A549 (cell line): ENCODE results near the gene IFRD1. TPM values are rescaled to one million over a fixed set of nuclear protein-coding genes. Genes with fewer than 3 reads are reported as not detected.
A peak's percentile ranks its signal among the peaks of the same experiment; 100 is the strongest.

Source experiments
- ATAC-seq, 2 experiments: fragments of 200-7000 bp in 1 of 2; fragments of >200 bp in 1 of 2; cut with Nextera tagmentation in 1 of 2; cut with Tn5 transposase in 1 of 2; 3 replicates each; pipeline versions ENCODE4 v1.8.0 to v1.9.1; 2018 to 2020; ENCODE audit warnings: mild to moderate bottlenecking in 1 of 2, moderate library complexity in 1 of 2
- CTCF ChIA-PET: fragments of 300-600 bp; sonication (Branson Sonifier 250); formaldehyde crosslinking; extraction: SDS; loops from one replicate; lab custom pipeline; 2021; ENCODE audit warnings: antibody characterized with exemption, inconsistent platforms; lab: Yijun Ruan, JAX
- POLR2A ChIA-PET: fragments of 350-600 bp; formaldehyde crosslinking; extraction: SDS; loops from one replicate; lab custom pipeline; 2021; ENCODE audit warnings: antibody characterized with exemption, inconsistent platforms; lab: Yijun Ruan, JAX
- DNase-seq, 2 experiments: peaks; one replicate each; pipeline versions ENCODE4 v3.0.0 to v3.0.0-alpha.2; 2011 to 2016; ENCODE audit warnings: low read depth in 1 of 2, low spot score in 1 of 2
- FAIRE-seq: peaks from 2 replicates; lab custom pipeline; 2011; peaks lifted over from hg19 to GRCh38; lab: Jason Lieb, UNC
- H3K27ac ChIP-seq, 2 experiments: fragments of >200 bp; sonication (Bioruptor Twin); formaldehyde crosslinking; 3 replicates each; pipeline ENCODE4 v1.5.1; 2016 to 2017
- H3K4me1 ChIP-seq: fragments of >200 bp; sonication (Bioruptor Twin); formaldehyde crosslinking; 3 replicates; pipeline ENCODE4 v1.6.1; 2016
- H3K4me2 ChIP-seq: fragments of >200 bp; sonication (Bioruptor Twin); formaldehyde crosslinking; 3 replicates; pipeline ENCODE4 v1.6.1; 2016
- H3K4me3 ChIP-seq: fragments of >200 bp; sonication (Bioruptor Twin); formaldehyde crosslinking; 3 replicates; pipeline ENCODE4 v1.5.1; 2016
- H3K9me3 ChIP-seq: fragments of >200 bp; sonication (Bioruptor Twin); formaldehyde crosslinking; 3 replicates; pipeline ENCODE4 v1.6.1; 2016
- CHD4 ChIP-seq: fragments of 200-600 bp; sonication (generic); IDR thresholded peaks from 2 replicates; pipeline ENCODE4 v1.6.1; 2016; ENCODE audit warnings: antibody characterized with exemption, mild to moderate bottlenecking, borderline replicate concordance
- EHF ChIP-seq: fragments of 250-450 bp; sonication (Bioruptor Pico); IDR thresholded peaks from 2 replicates; pipeline ENCODE4 v1.5.0; 2020; ENCODE audit warnings: mild to moderate bottlenecking
- EHMT2 ChIP-seq: fragments of 200-600 bp; sonication (generic); IDR thresholded peaks from 2 replicates; pipeline ENCODE4 v1.6.1; 2016; ENCODE audit warnings: antibody characterized with exemption, low read depth, mild to moderate bottlenecking, moderate library complexity
- ELK1 ChIP-seq: fragments of 150-350 bp; IDR thresholded peaks from 2 replicates; pipeline ENCODE4 v1.6.1; 2014; ENCODE audit warnings: low read depth, mild to moderate bottlenecking, low read length
- EP300 ChIP-seq, 2 experiments: fragments of >200 bp; sonication (Bioruptor Twin); formaldehyde crosslinking; IDR thresholded peaks; 2 replicates in 1 of 2; 3 replicates in 1 of 2; pipeline ENCODE4 v1.6.1; 2016 to 2017
- HES2 ChIP-seq: fragments of >200 bp; sonication (Bioruptor Twin); formaldehyde crosslinking; IDR thresholded peaks from 2 replicates; pipeline ENCODE4 v1.6.1; 2016
- JUNB ChIP-seq: fragments of >200 bp; sonication (Bioruptor Twin); formaldehyde crosslinking; IDR thresholded peaks from 2 replicates; pipeline ENCODE4 v1.6.1; 2016
- KDM5A ChIP-seq: fragments of 200-600 bp; sonication (generic); IDR thresholded peaks from 2 replicates; pipeline ENCODE4 v1.6.1; 2016; ENCODE audit warnings: antibody characterized with exemption, mild to moderate bottlenecking
- NR3C1 ChIP-seq: fragments of >200 bp; sonication (Bioruptor Twin); formaldehyde crosslinking; IDR thresholded peaks from 3 replicates; pipeline ENCODE4 v1.6.1; 2017
- POLR2A ChIP-seq: IDR thresholded peaks from 2 replicates; pipeline ENCODE4 v1.6.1; 2012; ENCODE audit warnings: mild to moderate bottlenecking, low read length
- RAD21 ChIP-seq, 2 experiments: fragments of >200 bp in 1 of 2; sonication (Bioruptor Twin) in 1 of 2; formaldehyde crosslinking in 1 of 2; IDR thresholded peaks in 1 of 2; conservative IDR thresholded peaks in 1 of 2; 2 replicates in 1 of 2; 3 replicates in 1 of 2; pipeline ENCODE4 v1.6.1; 2012 to 2018; ENCODE audit warnings: inconsistent platforms in 1 of 2
- REST ChIP-seq: fragments of 200-600 bp; sonication (generic); IDR thresholded peaks from 2 replicates; pipeline ENCODE4 v1.6.1; 2016; ENCODE audit warnings: antibody characterized with exemption, mild to moderate bottlenecking, moderate library complexity
- SMC3 ChIP-seq: fragments of >200 bp; sonication (Bioruptor Twin); formaldehyde crosslinking; IDR thresholded peaks from 3 replicates; pipeline ENCODE4 v1.6.1; 2018; ENCODE audit warnings: inconsistent platforms
- WGBS: methylation state at CpG from one replicate; pipeline ENCODE4 v1.1.6; 2017; ENCODE audit errors: missing lambda C conversion rate; 5-methylcytosine and 5-hydroxymethylcytosine counted together
- polyA plus RNA-seq, 4 experiments: library from polyadenylated mRNA; depleted of rRNA in 3 of 4; stranded (reverse); fragments of >200 nt; fragmentation: RNase III in 1 of 4; extraction: RNeasy Plus Mini Kit Qiagen cat#74134 plus additional on column Dnase treatment in 1 of 4; gene quantifications; 2 replicates in 3 of 4; 3 replicates in 1 of 4; pipeline ENCODE4 v1.2.3, GENCODE V29; 2011 to 2017
- TF ChIP-seq, protein P1 (sequence below): fragments of >200 bp; sonication (Bioruptor Twin); formaldehyde crosslinking; IDR thresholded peaks from 3 replicates; pipeline ENCODE4 v1.5.1; 2016
- TF ChIP-seq, protein P2 (sequence below): IDR thresholded peaks from 2 replicates; pipeline ENCODE4 v1.6.1; 2012; ENCODE audit warnings: low read depth, borderline replicate concordance

Gene IFRD1
- polyA plus RNA-seq, 2 of the 4 experiments (the other 2 are of a cell fraction): 38.8 to 129 TPM

DNA sequence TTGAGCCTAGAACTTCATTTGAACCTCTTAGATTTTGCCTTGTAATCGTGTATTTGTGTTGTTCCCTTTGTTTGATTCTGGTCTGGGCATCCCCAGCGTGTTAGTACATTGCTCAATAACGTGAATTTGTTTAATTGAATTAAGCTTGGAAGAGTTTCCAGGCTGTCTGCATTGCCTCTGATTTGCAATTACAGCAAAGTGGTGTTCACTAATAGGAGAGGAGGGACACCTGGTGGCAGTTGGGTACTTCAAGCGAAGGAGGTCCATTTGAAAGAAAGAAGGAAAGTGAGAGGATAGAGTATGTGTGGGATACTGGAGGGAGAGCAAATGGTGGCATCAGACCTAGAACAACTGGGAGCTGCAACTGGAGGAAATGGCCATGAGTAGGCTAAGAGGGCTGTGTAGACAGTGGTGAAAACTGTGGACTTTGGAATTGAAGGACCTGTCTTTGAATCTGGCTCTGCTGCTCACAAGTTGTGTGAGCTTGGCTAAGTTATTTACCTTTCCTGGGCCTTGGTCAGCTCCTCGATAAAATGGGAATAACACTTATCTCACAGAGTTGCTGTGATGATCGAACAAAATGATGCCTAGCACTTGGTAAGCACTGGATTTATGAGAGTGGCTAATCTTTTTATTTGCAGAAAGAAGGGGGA, 45.7 kb downstream of the IFRD1 start:
- H3K4me2 ChIP-seq: no peak overlapping the region
- H3K4me1 ChIP-seq: no peaks in the 10 kb centered on the region
- FAIRE-seq (no peak), DNase-seq (peak; percentile 45 to 69), ATAC-seq (peak; percentile 83 to 92)
- H3K4me3 ChIP-seq: no peak overlapping the region
- CTCF ChIA-PET: interaction anchor here (0.6 to 2.9 kb wide), 35 partner anchors 9 to 893 kb away, joined by 3 to 16 read pairs (median 4); partner anchors contain the start of gene LSMEM1
- H3K9me3 ChIP-seq: no peaks in the 10 kb centered on the region
- TF ChIP-seq SMC3 (peak; percentile 84), RAD21 (conservative IDR thresholded peaks at IDR 0.05 in 1 of 2, IDR thresholded peaks at IDR 0.05 in 1 of 2) (peak; percentile 84 to 92), NR3C1 (no peak)
- TF ChIP-seq, protein P1, sequence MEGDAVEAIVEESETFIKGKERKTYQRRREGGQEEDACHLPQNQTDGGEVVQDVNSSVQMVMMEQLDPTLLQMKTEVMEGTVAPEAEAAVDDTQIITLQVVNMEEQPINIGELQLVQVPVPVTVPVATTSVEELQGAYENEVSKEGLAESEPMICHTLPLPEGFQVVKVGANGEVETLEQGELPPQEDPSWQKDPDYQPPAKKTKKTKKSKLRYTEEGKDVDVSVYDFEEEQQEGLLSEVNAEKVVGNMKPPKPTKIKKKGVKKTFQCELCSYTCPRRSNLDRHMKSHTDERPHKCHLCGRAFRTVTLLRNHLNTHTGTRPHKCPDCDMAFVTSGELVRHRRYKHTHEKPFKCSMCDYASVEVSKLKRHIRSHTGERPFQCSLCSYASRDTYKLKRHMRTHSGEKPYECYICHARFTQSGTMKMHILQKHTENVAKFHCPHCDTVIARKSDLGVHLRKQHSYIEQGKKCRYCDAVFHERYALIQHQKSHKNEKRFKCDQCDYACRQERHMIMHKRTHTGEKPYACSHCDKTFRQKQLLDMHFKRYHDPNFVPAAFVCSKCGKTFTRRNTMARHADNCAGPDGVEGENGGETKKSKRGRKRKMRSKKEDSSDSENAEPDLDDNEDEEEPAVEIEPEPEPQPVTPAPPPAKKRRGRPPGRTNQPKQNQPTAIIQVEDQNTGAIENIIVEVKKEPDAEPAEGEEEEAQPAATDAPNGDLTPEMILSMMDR: peak; percentile 75
- 14% methylated on average over 6 of the region's 6 CpGs for WGBS
- H3K27ac ChIP-seq: no peak overlapping the region
- POLR2A ChIA-PET: interaction anchor here (1.0 kb wide), 1 partner anchor 45 kb away, joined by 5 read pairs; the partner anchor contains the start of gene IFRD1

- Histone ChIP-seq H3K9me3 (no peaks in the 10 kb centered on the region), H3K4me2 (no peak overlapping the region), H3K4me3 (no peak overlapping the region)
- ATAC-seq: no peak
- FAIRE-seq: no peak
- WGBS: 4% methylated on average over 2 of the region's 2 CpGs
- POLR2A ChIA-PET: no interaction called here
- DNase-seq: no peak
- TF ChIP-seq SMC3 (no peak), REST (no peak), EHMT2 (no peak), POLR2A (no peak), CHD4 (no peak), ELK1 (no peak), KDM5A (no peak), JUNB (no peak), EP300 (IDR thresholded peaks at IDR 0.05) (no peak), HES2 (no peak), EHF (CRISPR knock-in tag) (no peak)
- TF ChIP-seq, protein P1: no peak
- TF ChIP-seq, protein P2, sequence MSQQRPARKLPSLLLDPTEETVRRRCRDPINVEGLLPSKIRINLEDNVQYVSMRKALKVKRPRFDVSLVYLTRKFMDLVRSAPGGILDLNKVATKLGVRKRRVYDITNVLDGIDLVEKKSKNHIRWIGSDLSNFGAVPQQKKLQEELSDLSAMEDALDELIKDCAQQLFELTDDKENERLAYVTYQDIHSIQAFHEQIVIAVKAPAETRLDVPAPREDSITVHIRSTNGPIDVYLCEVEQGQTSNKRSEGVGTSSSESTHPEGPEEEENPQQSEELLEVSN: no peak
- TF ChIP-seq, all 56 proteins: peak for 0
- Histone ChIP-seq H3K4me1 (no peaks in the 10 kb centered on the region), H3K27ac (no peak overlapping the region)
- CTCF ChIA-PET: interaction anchor here (0.8 to 2.9 kb wide), 5 partner anchors 17 to 759 kb away, joined by 3 to 16 read pairs (median 8); partner anchors contain the start of gene LSMEM1
Measured at GRCh38 chr7:112497481-112497880, 47.2 kb downstream of the IFRD1 start.
